ENCODE measurements around the gene RFLNA. TPM values are rescaled to one million over a fixed set of nuclear protein-coding genes. Genes with fewer than 3 reads are reported as not detected.

The RFLNA gene
- total RNA-seq, 1 experiment from 2014 or later: 5.4 TPM

- intact Hi-C loops (cut with micrococcal nuclease; ENCODE audit: unreplicated experiment): no loop called here
- Histone ChIP-seq H3K4me1 (ENCODE audit: control insufficient read depth, insufficient read depth, low read length) (0 out of 2 replicates have a peak, but pooled peaks cover 3% of the 10 kb centered on the region), H3K36me3 (ENCODE audit: control insufficient read depth, insufficient read depth, low read length) (peaks cover 11% of the 10 kb centered on the region), H3K27ac (ENCODE audit: low read length) (no peak overlapping the region), H3K27me3 (ENCODE audit: control insufficient read depth, insufficient read depth, low read length) (no peaks in the 10 kb centered on the region), H3K4me3 (ENCODE audit: low read depth in 2 of 2, low read length in 2 of 2) (no peak overlapping the region), H3K9me3 (ENCODE audit: control insufficient read depth, insufficient read depth, low read depth, low read length) (peaks cover 4% of the 10 kb centered on the region; the same call in 1 of the 2 replicates)
- in situ Hi-C loops (cut with HindIII; ENCODE audit: low pct_unique_long_range_greater_than_20kb, low sequenced_read_pairs): no loop called here
- DNase-seq (ENCODE audit: low read depth, low spot score): no peak
- CTCF ChIA-PET: no interaction called here
- BruUV-seq (replicated peaks): no TSS peak
- POLR2A ChIA-PET: no interaction called here
- TF ChIP-seq CTCF (IDR thresholded peaks at IDR 0.05): no peak
- no peak for TF ChIP-seq SIN3A (IDR thresholded peaks at IDR 0.05; ENCODE audit: borderline replicate concordance, insufficient read depth, low read depth, low read length)
- 0 out of 2 replicates have a peak, but pooled peaks have one; percentile 9 for TF ChIP-seq POLR2AphosphoS5 (IDR thresholded peaks at IDR 0.05; ENCODE audit: low read depth, low read length)
- no peak for TF ChIP-seq REST (IDR thresholded peaks at IDR 0.05; ENCODE audit: insufficient read depth in 1 of 2, low read depth in 2 of 2, low read length in 1 of 2)
- TF ChIP-seq TCF7L2 (IDR thresholded peaks at IDR 0.05; ENCODE audit: low read depth, low read length): no peak
- no peak for ATAC-seq
These were observed 33.7 kb downstream of the RFLNA start for GRCh38 chr12:124328636-124329035.

GRCh38 chr12:124332058-124332672, 37.3 kb downstream of the RFLNA start:
- ATAC-seq (peak; percentile 44; the same call in 1 of the 2 replicates), DNase-seq (ENCODE audit: low read depth, low spot score) (no peak)
- peaks cover 19% of the 10 kb centered on the region for H3K36me3 ChIP-seq (ENCODE audit: control insufficient read depth, insufficient read depth, low read length)
- POLR2A ChIA-PET: no interaction called here
- no peak overlapping the region for H3K4me3 ChIP-seq (ENCODE audit: low read depth in 2 of 2, low read length in 2 of 2)
- no TSS peak for BruUV-seq (replicated peaks)
- TF ChIP-seq CTCF (IDR thresholded peaks at IDR 0.05) (no peak; the same call in 1 of the 2 replicates), SIN3A (IDR thresholded peaks at IDR 0.05; ENCODE audit: borderline replicate concordance, insufficient read depth, low read depth, low read length) (no peak), POLR2AphosphoS5 (IDR thresholded peaks at IDR 0.05; ENCODE audit: low read depth, low read length) (no peak)
- in situ Hi-C loops (cut with HindIII; ENCODE audit: low pct_unique_long_range_greater_than_20kb, low sequenced_read_pairs) (no loop called here), intact Hi-C loops (cut with micrococcal nuclease; ENCODE audit: unreplicated experiment) (no loop called here)
- no peaks in the 10 kb centered on the region for H3K27me3 ChIP-seq (ENCODE audit: control insufficient read depth, insufficient read depth, low read length)
- H3K4me1 ChIP-seq (ENCODE audit: control insufficient read depth, insufficient read depth, low read length): 0 out of 2 replicates have a peak, but pooled peaks cover 3% of the 10 kb centered on the region
- no peaks in the 10 kb centered on the region for H3K9me3 ChIP-seq (ENCODE audit: control insufficient read depth, insufficient read depth, low read depth, low read length)
- CTCF ChIA-PET: interaction anchor here (0.7 kb wide), 1 partner anchor 409 kb away, joined by 3 read pairs; no protein-coding TSS in a partner anchor
- H3K27ac ChIP-seq (ENCODE audit: low read length): no peak overlapping the region
